ACHN (cell line): ENCODE measurements around the gene GTF3C4.
"Not testable (repeated sequence)": the region's sequence is repeated elsewhere in the genome, so short reads cannot be mapped to it uniquely, and the experiment has no call there.

Source experiments
- DNase-seq: peaks from one replicate; pipeline ENCODE4 v3.0.0-alpha.2; 2015
- in situ Hi-C: cut with HindIII; loops from 2 replicates; pipeline ENCODE4 v1.10.0; 2017; ENCODE audit warnings: low sequenced_read_pairs, low pct_ligation_motif_present, low pct_unique_long_range_greater_than_20kb

GTF3C4 gene

GRCh38 chr9:132679946-132680625 is 9.8 kb downstream of the GTF3C4 start:
- no peak for DNase-seq
- in situ Hi-C loops: no loop called here

GRCh38 chr9:132681561-132681960 is 11.3 kb downstream of the GTF3C4 start:
- no peak for DNase-seq
- in situ Hi-C loops: no loop called here

- in situ Hi-C loops: no loop called here
- DNase-seq: no peak
Measured at GRCh38 chr9:132683873-132684272, 13.6 kb downstream of the GTF3C4 start.

- in situ Hi-C loops: no loop called here
- DNase-seq: no peak
Measured at GRCh38 chr9:132690696-132691095, 20.4 kb downstream of the GTF3C4 start.

- peak; percentile 8 for DNase-seq
- in situ Hi-C loops: no loop called here
Measured at GRCh38 chr9:132694144-132694543, 23.9 kb downstream of the GTF3C4 start.

GRCh38 chr9:132697230-132697629 is 27.0 kb downstream of the GTF3C4 start:
- DNase-seq: no peak
- in situ Hi-C loops: no loop called here

GRCh38 chr9:132698989-132699388 is 28.7 kb downstream of the GTF3C4 start:
- no peak for DNase-seq
- in situ Hi-C loops: no loop called here

- in situ Hi-C loops: no loop called here
- no peak for DNase-seq
Measured at GRCh38 chr9:132699956-132700355, 29.7 kb downstream of the GTF3C4 start.

GRCh38 chr9:132702254-132702653 is 32.0 kb downstream of the GTF3C4 start:
- DNase-seq: no peak
- in situ Hi-C loops: no loop called here

GRCh38 chr9:132703336-132703735 is 33.1 kb downstream of the GTF3C4 start:
- no peak for DNase-seq
- in situ Hi-C loops: no loop called here

- in situ Hi-C loops: no loop called here
- no peak for DNase-seq
Measured at GRCh38 chr9:132708239-132708638, 38.0 kb downstream of the GTF3C4 start.

- in situ Hi-C loops: no loop called here
Measured at GRCh38 chr9:132708769-132709430, 38.6 kb downstream of the GTF3C4 start.

GRCh38 chr9:132710333-132710732 is 40.1 kb downstream of the GTF3C4 start:
- DNase-seq: no peak
- in situ Hi-C loops: no loop called here

More at GRCh38 chr9:132708769-132709430, 38.6 kb downstream of the GTF3C4 start:
- no peak for DNase-seq

- in situ Hi-C loops, DNase-seq: not testable (repeated sequence)
Measured at GRCh38 chr9:132711152-132711551, 40.9 kb downstream of the GTF3C4 start.

GRCh38 chr9:132711846-132712245 is 41.6 kb downstream of the GTF3C4 start:
- no peak for DNase-seq
- in situ Hi-C loops: no loop called here

- no peak for DNase-seq
- in situ Hi-C loops: no loop called here
Measured at GRCh38 chr9:132712753-132713152, 42.5 kb downstream of the GTF3C4 start.

GRCh38 chr9:132716007-132716406 is 45.7 kb downstream of the GTF3C4 start:
- DNase-seq: no peak
- in situ Hi-C loops: no loop called here

GRCh38 chr9:132717326-132717945 is 47.2 kb downstream of the GTF3C4 start:
- DNase-seq: no peak
- in situ Hi-C loops: no loop called here

- in situ Hi-C loops, DNase-seq: not testable (repeated sequence)
Measured at GRCh38 chr9:132718381-132718928, 48.2 kb downstream of the GTF3C4 start.
